ENCODE measurements around the gene OGFOD3.
A peak's percentile ranks its signal among the peaks of the same experiment; 100 is the strongest.
"Not testable (repeated sequence)": the region's sequence is repeated elsewhere in the genome, so short reads cannot be mapped to it uniquely, and the experiment has no call there.

OGFOD3 gene

DNA sequence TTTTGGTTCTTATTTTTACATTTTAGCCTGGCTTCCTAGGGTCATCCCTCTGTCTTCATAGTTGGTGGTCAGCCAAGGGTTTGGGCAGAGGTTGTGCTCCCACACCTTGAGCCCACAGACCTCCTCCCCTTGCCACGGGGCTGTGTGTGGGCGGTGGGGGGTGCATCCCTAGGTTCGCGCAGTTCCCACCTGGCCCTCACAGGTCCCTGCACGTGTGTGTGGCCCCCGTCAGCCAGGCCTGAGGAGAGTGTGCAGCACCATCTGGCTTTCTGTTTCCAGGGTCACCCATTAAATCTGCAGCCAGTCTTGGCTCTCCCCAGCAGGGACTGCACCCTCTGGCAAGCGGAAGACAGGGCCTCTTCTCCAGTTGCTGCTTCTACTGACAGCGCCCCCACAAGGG is 13.6 kb upstream of the OGFOD3 start:
- no peak for DNase-seq

DNA sequence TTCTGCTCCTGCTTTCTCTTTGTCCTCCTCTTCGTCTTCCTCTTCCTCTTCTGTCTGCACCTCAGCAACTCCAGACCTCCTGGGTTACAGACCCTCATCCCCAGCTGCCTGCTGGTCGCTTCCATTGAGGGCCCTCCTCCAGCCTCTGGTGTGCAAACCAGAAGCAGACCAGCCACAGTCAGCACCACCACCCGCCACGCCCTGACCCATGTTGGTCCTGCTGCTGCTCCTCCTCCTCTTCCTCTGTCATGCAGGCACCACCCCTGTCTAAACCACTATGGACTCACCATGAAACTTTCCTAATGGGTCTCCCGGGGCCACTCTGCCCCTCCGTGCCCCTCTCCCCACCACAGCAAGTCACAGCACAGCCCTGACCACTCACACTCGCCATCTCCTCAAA is 11.4 kb upstream of the OGFOD3 start:
- no peak for DNase-seq

DNA sequence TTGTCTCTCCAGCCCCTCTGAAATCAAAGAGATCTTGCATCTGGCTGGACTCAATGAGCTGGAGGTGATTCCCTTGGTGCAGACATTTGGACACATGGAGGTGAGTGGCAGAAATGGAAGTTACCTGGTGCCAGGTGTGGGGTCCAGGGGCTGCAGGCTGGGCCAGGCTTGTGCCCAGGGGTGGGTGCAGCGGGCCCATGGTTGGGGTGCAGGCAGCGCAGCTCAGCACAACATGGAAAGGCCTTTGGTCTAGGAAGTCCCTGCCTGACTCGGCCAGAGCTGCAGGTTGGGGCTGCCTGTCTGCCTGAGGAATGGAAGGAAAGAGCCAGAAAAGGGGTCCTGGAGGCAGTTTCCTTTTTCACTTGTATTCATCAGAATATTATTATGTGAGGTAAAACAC is 10.2 kb upstream of the OGFOD3 start:
- DNase-seq = no peak

DNA sequence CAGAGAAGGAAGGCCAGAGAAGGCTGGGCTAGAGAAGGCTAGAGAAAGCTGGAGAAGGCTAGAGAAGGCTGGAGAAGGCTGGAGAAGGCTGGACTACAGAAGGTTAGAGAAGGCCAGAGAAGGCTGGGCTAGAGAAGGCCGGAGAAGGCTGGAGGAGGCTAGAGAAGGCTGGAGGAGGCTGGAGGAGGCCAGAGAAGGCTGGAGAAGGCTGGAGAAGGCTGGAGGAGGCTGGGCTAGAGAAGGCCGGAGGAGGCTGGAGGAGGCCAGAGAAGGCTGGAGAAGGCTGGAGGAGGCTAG is 6.4 kb upstream of the OGFOD3 start:
- no peak for DNase-seq

DNA sequence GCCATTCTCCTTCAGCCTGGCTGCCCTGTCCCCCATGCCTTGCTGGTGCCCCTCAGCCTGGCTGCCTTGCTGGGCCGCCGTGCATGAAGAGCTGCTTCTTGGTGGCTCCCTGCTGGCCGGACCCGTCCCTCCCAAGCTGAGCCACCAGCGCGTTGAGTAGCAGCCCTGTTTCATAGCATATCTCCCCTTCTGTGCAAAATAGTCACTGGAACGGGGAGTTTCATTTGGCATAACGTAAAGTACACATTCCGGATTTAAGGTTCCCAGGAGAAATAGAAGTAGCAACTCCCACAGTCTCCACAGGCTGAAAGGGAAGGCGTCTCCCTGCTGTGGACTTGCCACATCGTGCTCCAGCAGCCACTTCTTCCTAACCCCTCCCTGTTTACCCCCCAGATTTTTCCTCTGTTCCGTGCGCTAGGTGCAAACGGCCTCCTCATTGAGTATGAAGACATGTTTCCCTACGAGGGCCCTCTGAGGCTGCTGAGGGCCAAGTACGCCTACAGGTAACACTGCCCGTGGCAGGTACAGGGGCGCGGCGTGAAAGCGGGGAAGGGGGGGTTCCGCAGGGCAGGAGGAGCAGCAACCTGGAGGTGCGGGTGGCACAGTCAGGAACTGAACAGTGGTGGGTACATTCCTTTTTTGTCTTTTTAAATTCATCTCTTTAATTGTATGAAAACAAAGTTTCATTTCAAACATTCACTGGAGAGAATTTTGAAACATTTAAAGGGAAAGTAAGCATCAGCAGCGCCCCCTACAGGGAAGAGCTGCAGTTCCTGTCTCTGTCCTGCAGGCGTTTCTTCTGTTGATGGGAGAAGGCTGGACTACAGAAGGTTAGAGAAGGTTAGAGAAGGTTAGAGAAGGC is 5.8 kb upstream of the OGFOD3 start:
- peak; percentile 62 for DNase-seq

DNA sequence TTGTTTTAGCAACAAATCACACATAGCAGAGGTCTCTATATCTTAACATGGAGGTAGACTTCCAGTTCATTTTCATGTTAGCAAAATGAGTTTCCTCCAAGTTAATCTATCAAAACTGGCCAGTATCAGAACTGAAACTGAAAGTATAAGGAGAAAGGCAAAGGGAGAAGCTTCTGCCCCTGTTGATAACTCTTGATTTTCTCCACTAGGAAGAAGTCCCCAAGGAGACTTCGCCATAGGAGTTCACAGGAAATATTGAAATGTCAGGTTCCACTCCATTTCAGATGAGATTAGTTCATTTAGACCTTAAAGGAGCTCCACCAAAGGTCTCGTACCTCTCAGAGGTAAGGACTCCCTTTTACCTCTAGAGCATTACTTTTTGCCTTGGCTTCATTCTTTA is 1.2 kb upstream of the OGFOD3 start:
- no peak for DNase-seq

DNA sequence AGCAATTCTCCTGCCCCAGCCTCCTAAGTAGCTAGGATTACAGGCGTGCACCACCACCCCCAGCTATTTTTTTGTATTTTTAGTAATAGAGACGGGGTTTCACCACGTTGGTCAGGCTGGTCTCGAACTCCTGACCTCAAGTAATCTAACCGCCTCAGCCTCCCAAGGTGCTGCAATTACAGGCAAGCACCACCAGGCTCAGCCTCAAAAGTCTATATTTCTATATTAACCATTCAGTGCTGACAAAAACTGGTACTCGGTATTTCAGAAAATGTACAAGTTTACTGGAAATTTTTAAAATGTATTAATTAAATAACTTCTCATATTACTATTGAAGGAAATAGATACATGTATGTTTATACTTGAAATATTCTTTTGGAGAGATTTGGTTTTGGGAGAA is 1.6 kb downstream of the OGFOD3 start:
- DNase-seq = no peak

DNA sequence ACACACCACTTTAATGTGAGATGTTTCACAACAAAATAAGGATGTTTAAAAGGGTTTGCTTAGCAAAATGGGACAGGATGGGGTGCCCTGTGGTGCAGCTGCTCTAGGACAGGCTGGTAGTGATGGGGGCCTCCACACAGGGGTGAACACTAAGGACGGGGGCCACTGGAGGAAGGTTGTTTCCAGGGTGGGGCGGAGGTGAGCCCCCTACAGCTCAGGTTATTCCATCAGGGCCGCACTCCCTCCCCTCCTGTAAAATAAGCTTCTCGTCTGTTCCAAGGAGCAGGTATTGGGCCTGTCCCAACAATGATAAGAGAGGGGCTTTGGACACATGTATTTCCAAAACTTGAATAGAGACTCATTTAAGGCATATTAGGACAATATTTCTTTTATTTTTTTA is 2.1 kb downstream of the OGFOD3 start:
- DNase-seq = no peak

DNA sequence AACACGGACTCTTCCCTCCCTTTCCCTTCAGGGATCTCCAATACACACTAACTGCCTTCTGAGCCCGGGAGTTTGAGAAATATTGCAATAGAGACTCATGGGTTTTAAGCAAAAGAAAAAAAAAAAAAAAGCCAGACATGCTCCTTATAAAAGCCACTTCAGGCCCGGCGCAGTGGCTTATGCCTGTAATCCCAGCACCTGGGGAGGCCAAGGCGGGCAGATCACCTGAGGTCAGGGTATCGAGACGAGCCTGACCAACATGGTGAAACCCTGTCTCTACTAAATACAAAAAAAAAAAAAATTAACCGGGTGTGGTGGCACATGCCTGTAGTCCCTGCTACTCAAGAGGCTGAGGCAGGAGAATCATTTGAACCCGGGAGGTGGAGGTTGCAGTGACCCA is 2.6 kb downstream of the OGFOD3 start:
- DNase-seq = no peak

DNA sequence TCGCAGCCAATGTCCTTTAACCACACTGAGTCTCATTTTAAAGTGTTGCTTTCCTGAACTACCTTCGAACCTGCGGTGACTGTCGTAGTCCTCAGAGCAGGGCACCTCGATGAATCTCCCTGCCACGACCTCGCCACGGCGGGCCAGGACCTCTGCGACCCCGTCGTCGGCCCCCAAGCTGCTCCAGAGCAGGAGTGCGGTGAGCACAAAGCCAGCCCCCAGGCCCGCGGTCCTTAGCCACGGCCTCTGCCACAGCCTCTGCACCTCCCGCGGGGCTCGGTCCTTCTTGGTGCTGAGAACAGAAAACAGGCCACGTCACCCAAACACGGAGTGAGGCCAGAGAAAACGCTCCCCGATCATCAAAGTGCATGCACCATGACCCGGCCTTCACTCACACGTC is 3.0 kb downstream of the OGFOD3 start:
- DNase-seq = no peak

DNA sequence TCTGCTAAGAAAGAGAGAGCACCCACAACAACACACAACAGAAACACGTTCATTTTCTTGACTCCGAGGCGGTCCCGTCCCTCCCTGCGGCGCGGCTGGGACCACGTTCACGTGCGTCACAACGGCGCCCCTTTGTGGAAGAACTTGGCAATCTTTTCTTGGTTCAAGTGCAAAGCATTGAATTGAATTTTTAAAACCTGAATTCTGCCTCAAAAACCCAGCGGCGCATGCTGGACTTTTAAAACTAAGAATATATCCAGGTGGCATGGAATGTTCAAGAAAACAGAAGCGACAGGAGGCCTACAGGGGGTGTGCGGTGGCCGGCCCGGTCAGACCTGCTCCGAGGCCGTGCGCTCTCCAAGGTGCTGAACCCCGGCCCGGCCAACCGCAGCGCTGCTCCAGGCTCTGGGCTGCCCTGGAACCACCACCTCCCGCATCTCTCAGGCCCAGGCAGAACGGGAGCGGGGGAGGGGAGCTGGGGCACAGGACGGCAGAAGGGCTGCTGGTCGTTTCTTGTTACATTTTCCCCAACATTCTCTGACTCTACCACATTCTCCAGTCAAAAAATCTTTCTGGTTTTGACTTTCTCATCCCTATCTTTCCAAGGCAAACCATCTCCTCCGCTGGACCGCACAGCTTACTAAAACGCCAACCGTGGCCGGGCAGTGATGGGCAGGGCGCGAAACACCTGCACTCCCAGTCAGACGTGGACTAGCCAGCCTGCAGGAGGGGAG is 3.7 kb downstream of the OGFOD3 start:
- DNase-seq = peak; percentile 75

DNA sequence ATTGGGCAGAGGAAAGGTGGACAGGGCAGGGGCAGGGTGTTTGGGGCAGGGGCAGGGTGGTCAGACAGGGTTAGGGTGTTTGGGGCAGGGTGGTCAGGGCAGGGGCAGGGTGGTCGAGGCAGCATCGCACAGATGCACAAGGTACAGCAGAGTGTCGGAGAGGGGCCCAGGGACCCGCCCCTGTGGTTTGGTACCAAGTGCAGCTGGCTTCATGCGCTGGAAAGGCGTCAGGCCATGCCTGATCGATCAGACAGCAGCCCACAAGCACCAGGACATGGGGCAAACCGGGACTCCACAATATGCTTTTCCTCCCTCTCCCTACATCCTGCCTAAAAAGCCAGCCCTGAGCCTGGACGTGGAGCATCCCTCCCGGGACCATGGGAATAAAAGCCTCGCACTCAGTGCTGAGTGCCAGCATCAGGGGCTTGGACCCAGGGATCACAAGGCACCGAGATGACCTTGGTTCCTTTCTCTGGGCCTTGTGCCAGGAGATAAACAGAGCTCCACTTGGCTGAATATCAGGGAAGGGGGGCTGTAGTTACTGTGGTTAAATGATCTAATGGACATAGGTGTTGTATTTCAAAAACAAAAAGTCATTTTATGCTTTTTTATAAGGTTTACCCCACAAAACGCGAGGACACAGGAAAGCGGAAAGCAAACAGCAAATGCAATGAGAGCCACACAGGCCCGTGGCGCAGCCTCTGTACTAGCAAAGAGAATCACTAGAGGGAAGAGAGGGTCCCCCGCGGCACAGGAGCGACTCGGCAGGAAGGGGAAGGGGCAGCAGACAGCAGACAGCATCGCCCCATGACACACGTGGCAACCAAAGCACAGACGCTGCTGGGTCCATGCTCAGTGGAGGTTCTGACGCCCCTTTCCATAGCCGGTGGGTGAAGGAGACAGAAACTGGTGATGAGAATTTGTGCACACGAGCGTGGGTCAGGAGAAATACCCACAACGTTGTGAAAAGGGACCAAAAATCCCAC is 5.6 kb downstream of the OGFOD3 start:
- DNase-seq = no peak

DNA sequence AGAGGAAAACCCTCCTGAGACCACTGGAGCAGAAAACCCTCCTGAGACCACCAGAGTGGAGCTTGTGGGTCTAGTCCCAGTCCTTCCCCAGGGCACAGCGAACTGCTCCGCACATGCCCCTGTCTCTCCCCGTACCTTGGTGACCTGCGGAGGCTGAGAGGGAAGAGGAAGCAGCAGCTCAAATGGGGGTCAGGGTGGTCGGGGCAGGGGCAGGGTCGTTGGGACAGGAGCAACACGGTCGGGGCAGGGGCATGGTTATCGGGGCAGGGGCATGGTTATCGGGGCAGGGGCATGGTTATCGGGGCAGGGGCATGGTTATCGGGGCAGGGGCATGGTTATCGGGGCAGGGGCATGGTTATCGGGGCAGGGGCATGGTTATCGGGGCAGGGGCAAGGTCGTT is 6.3 kb downstream of the OGFOD3 start:
- DNase-seq = not testable (repeated sequence)

DNA sequence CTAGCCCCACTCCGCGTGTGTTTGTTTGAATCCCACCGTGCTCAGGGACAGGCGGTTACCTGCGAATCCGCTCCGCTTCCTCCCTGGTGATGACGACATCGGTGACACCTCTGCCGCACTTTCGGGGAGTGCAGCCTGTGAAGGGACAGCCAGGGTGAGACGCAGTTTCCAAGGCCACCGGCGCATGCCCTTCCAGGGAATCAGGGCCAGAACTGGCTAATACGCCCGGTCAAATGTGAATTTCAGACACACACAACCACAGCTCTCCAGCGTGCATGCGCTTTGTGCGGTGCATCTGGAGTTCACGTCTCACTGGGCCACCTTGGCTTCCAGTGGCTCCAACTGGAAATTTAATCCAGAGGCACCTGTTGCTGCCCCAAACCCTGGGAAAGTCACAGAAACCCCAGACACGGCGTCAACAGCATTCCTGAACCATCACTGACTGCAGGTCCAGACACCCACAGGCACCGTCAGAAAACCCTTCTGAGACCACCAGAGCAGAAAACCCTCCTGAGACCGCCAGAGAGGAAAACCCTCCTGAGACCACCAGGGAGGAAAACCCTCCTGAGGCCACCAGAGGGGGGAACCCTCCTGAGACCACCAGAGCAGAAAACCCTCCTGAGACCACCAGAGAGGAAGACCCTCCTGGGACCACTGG is 6.9 kb downstream of the OGFOD3 start:
- DNase-seq = no peak

DNA sequence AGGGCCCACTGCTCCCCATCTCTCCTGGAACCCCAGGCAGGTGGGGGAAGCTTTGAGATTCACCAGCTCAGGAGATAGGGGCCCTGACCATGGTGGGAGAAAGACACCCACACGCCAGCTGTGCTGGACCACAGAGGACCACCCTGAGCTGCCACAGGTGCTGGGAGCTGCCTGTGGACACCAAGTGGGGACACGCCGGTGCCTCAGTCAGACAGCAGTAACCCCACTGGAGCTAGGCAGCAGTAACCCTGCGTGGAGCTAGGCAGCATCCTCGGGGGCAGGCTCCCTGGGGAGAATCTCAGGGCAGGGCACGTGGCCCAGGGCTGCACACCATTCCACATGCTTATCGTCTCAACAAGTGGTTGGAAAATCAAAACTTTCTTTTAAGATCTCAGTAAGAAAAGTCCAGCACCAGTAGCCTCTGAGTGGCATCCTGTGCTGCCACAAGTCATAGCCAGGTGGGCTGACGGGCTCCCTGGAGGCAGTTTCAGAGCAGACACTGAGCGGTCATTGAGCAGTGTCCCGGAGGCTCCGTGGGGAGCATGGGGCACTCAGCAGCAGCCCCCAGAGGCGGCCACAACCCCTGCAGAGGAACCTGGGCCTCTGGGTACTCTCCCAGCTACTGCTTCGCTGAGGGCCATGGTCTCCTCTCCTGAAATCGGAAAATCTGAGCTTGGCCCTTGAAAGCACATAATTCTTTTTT is 8.2 kb downstream of the OGFOD3 start:
- DNase-seq = no peak

DNA sequence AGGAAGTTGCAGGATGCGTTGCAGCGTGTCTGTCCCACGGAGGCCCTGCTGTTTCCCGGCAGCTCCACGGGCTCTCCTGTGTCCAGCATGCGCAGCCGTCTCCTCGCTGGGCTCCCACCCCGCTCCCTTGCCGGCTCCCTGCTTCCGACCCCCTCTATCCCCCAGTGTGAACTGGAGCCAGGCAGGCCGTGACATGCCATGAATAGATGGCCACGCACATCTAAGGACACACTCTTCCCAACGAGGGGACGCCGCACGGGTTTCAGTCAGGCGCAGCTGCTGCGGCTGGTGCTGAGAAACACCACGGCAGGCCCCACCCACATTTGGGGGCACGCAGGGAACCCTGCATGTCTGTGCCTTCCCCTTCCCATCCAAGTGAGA is 9.5 kb downstream of the OGFOD3 start:
- no peak for DNase-seq

DNA sequence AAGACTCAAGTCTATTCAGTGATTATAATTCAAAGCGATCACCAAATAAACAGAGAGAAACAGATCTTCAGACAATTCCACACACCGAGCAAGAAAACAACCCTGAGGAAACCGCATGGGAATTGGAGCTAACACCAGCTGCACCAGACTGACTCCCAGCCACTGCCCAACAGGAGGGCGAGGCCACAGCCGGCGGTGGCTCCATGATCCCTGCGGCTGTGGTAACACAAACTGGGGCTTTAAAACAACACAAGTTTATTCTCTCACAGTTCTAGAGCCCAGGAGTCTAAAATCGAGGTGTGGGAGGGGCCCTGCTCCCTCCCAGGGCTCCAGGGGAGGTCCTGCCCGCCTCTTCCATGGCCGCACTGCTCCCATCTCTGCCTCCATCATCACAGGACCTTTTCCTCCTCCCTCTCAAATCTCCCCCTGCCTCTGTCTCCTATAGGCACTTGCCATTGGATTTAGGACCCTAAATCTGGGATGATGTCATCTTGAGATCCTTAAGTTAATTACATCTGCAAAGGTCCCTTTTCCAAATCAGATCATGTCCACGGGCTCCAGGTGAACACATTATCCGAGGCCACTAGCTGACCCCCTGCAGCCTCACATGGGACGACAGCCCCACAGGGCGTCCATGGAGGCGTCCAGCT is 10.0 kb downstream of the OGFOD3 start:
- no peak for DNase-seq

DNA sequence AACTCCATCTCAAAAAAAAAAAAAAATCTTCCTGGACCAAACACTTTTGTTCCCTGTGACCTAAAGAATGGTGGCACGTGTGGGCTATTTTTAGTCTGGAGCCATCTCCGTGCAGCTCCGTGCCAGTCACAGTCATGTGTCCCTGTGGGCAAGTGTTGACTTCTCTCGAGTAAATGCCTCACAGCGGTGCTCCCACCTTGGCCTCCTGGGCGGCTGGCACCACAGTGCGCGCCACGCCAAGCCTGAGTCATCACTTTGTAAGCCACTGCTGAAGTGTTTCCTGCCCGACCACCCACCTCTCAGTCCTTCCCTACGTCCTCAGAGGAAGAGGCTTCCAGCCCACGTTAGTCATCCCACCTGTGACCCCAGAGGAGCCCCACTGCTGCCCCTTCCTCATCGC is 11.1 kb downstream of the OGFOD3 start:
- no peak for DNase-seq

DNA sequence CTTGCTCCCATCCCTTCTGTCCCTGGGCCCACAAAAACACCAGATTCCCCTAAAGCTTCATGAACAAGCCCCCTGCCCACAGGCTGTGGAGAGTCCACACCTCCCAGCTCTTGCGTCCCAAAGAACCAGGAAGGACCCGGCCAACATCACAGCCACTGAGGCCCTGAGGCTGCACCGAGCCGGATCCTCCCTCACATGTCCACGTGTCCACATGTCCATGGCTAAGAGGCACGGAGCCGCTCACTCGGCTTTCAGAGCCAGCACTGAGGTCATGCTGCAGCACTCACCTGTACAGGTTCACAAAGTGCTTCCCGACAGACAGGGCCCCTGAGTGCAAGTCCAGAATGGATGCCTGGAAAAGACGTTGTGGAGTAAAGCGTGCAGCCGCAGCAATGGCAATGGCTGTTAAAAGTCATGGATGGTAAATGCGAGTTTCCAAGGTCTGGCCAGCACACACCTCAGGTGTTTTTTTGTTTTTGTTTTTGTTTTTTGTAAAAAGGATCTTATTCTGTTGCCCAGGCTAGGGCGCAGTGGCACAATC is 12.2 kb downstream of the OGFOD3 start:
- no peak for DNase-seq

DNA sequence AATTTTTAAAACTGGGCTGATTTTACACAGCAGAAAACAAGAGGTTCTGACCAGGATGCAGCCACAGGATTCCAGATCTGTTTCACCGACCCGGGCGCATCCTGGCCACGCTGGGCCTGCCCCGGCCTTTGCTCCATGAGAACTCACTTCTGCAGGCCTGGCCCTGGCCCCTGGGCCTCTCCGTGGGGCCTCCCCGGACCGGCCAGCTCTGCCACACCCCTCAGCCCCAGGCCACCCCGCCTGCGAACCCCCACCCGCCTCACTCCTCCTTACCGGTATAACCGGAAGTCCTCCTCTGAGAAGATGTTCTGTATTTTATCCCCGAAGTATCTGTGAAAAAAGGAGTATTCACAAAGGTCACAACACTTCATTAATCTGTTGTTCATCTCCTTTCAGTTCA is 13.3 kb downstream of the OGFOD3 start:
- no peak for DNase-seq
